ENCODE data around the gene ASCL1. TPM values are rescaled to one million over a fixed set of nuclear protein-coding genes. Genes with fewer than 3 reads are reported as not detected.

Gene ASCL1
- total and polyA plus RNA-seq, 12 donors, result not detected

- no peak for DNase-seq
- Histone ChIP-seq H3K27me3 (peaks cover 0 to 29% (median 13%) of the 10 kb centered on the region in 7 donors), H3K36me3 (no peaks in the 10 kb centered on the region), H3K27ac (no peak overlapping the region), H3K4me3 (no peak overlapping the region), H3K4me1 (peaks cover 0 to 5% (median 0%) of the 10 kb centered on the region in 9 donors), H3K9me3 (peaks cover 0 to 2% (median 0%) of the 10 kb centered on the region in 11 donors)
- intact Hi-C loops (cut with DNase I), result loop anchor here in 1 of 10 donors (1.0 kb wide), 1 partner anchor 16 kb away; no protein-coding TSS in a partner anchor
- no peak for ATAC-seq
- no peak for TF ChIP-seq CTCF (IDR thresholded peaks at IDR 0.05)
These were observed 36.2 kb upstream of the ASCL1 start for GRCh38 chr12:102921240-102921639.

- H3K36me3 ChIP-seq, result no peaks in the 10 kb centered on the region
- ATAC-seq (no peak), DNase-seq (no peak)
- intact Hi-C loops (cut with DNase I), result no loop called here
- H3K27me3 ChIP-seq, result peaks cover 0 to 16% (median 0%) of the 10 kb centered on the region in 7 donors
- no peak overlapping the region for H3K27ac ChIP-seq
- H3K9me3 ChIP-seq, result peaks cover 0 to 5% (median 0%) of the 10 kb centered on the region in 11 donors
- no peaks in the 10 kb centered on the region for H3K4me1 ChIP-seq
- no peak for TF ChIP-seq CTCF (IDR thresholded peaks at IDR 0.05)
- H3K4me3 ChIP-seq, result no peak overlapping the region
These were observed 30.3 kb upstream of the ASCL1 start for GRCh38 chr12:102927220-102927619.

GRCh38 chr12:102933168-102933567 lies 24.3 kb upstream of the ASCL1 start:
- Histone ChIP-seq H3K27me3 (peaks cover 0 to 8% (median 0%) of the 10 kb centered on the region in 7 donors), H3K27ac (no peak overlapping the region), H3K9me3 (peaks cover 0 to 3% (median 0%) of the 10 kb centered on the region in 11 donors), H3K4me3 (no peak overlapping the region), H3K36me3 (no peaks in the 10 kb centered on the region), H3K4me1 (no peaks in the 10 kb centered on the region)
- 51 to 55% methylated on average over 1 of the region's 1 CpG for WGBS, 2 donors
- intact Hi-C loops (cut with DNase I), result no loop called here
- no peak for DNase-seq
- ATAC-seq, result no peak
- TF ChIP-seq CTCF (IDR thresholded peaks at IDR 0.05), result no peak

GRCh38 chr12:102939059-102939458 lies 18.4 kb upstream of the ASCL1 start:
- no peak for TF ChIP-seq CTCF (IDR thresholded peaks at IDR 0.05)
- H3K4me1 ChIP-seq, result no peaks in the 10 kb centered on the region
- H3K36me3 ChIP-seq, result no peaks in the 10 kb centered on the region
- H3K27ac ChIP-seq, result no peak overlapping the region
- WGBS, 2 donors, result 50 to 55% methylated on average over 2 of the region's 2 CpGs
- H3K9me3 ChIP-seq, result peaks cover 0 to 44% (median 6%) of the 10 kb centered on the region in 11 donors
- H3K27me3 ChIP-seq, result peaks cover 0 to 13% (median 3%) of the 10 kb centered on the region in 7 donors
- intact Hi-C loops (cut with DNase I), result no loop called here
- H3K4me3 ChIP-seq, result no peak overlapping the region
- ATAC-seq (no peak), DNase-seq (no peak)
